H4 (cell line): ENCODE results near the gene CAMTA1. TPM values are rescaled to one million over a fixed set of nuclear protein-coding genes. Genes with fewer than 3 reads are reported as not detected.

Experiments used
- DNase-seq: peaks from one replicate; pipeline ENCODE4 v3.0.0-alpha.2; 2015; ENCODE audit warnings: low spot score
- total RNA-seq: library from RNA; depleted of rRNA; stranded (reverse); fragments of >200 nt; shearing (Covaris generic); gene quantifications from 2 replicates; pipeline ENCODE4 v1.2.3, GENCODE V29; 2014

Gene CAMTA1
- total RNA-seq, 1 experiment from 2014 or later, result 98.2 TPM

DNA sequence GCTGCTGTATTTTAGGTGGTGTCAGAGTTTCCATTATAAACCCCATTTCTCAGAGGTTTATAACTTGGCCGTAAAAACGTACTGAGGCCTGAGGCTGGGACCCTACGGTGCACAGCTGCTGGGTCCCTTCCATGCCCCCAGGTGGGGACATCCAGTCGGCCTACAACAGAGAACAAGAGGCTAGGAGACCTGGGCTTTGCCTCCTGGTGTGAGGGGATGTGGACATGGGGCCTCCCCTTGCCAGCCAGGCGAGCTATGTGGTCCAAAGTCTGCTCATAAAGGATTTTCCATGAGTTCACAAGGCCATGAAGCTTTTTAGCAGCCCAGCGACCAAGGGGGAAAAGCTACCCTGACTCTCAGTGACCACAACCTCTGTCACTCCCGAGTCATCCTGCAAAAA lies 724.3 kb downstream of the CAMTA1 start:
- no peak for DNase-seq

DNA sequence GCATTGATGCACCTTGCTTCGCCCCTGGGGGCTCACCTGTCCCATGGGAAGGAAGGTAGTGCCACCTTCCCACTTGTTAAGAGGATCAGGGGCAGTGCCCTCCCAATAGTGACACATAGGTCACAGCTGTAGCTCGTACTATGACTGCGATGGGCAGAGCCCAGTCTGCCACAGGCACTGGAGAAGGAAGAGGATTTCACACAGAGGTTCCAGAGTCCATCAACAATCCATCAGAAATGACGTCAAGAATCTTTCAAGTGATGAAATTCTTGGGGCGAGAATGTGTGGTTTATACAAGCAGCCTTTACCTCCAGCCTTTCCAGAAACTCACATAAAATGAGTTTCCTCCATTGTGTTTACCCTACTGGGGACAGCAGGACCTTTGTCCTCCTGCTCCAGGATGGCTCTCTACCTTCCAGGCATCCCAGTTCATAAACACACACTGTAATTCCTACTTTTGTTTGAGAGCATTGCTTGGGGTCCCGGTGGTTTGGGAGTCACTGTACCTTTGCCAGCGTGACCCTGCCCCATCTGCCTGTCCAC lies 725.2 kb downstream of the CAMTA1 start:
- DNase-seq, result no peak

DNA sequence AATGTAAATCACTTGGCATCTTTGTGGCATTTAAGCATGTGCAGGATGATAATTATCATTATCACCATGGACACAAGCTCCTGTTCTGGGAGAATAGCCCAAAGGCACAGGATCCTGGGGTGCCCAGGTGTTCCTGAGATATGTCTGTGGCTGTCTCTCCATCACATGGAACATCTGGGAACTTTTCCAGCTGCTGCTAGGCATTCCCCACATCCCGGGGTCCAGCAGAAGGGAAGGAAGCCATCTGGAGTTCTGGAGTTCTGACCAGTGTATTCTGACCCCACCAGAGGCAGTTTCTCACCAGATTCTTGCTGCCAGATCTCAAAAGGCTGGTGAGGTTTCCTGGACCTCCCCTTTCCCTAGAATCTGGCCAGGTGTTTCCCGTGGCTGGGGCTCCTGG lies 726.1 kb downstream of the CAMTA1 start:
- DNase-seq, result no peak

DNA sequence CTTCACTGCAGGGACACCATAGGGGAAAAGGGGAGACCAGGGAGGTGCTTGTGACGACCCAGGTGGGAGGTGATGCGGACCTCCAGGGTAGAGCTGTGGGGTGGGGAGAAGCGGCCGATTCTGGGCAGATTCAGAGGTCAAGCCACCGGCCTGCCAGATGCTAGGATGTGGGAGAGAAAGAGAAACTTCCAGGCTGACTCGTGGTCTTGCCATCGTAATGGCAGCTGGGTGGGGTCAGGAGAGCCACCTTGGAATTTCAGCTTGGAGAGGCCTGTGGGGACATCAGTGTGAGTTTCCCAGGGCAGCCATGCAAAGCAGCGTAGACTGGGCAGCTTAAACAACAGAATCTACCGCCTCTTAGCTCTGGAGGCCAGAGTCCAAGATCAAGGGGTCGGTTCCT lies 727.8 kb downstream of the CAMTA1 start:
- DNase-seq, result no peak

DNA sequence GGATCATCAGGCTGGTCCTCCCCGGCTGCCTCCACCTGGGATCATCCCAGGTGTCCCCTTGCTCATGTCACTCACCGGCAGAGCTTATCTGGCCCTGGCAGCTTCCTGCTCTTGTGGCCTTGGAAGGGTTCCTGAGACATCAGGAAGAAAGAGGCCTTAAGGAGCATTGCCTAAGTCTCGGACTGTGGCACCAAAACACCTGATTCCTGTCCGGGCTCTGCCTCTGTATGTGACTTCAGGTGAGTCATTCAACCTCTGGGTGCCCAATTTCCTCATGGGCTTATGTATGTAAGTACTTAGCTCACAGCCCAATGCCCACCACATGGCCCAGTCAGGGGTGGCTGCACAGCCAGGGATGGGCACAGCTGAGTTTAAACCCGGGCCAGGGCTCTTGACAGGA lies 729.9 kb downstream of the CAMTA1 start:
- no peak for DNase-seq

DNA sequence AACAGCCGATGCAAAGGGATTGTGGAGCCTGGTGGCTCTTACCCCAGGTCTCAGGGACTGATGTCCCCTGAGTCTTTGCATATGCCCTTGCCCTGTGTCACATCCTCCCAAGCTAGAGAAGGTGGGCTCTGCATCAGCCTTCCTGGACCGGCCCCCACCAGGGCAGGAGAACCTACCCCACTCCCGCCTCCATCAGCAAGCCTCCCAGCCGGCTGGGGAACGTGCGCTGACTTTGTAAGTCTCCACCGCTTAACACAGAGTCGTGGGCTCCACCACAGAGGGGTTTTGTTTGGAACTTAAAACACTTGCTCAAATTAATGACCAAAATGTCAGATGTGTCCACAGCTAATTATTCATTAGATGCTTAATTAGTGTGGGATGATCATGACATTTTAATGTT lies 730.6 kb downstream of the CAMTA1 start:
- no peak for DNase-seq

DNA sequence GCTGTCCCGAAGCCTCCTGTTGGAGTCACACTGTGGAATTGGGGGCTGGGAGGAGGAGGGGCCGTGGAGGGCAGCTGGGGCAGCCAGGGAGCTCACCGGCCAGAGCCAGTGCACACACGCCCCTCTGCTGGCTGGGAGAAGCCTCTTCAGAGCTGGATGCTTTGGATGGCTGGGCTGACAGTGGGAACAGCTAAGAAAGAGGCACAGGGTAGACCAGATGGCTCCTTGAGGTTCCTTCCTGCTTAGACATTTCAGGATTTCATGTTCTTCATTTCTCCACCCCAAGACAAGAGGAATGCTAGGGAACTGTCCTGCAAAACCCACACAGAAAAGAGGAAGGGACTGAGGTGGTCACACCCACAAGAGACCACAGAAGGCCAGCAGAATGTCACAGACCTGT lies 731.1 kb downstream of the CAMTA1 start:
- DNase-seq, result no peak

DNA sequence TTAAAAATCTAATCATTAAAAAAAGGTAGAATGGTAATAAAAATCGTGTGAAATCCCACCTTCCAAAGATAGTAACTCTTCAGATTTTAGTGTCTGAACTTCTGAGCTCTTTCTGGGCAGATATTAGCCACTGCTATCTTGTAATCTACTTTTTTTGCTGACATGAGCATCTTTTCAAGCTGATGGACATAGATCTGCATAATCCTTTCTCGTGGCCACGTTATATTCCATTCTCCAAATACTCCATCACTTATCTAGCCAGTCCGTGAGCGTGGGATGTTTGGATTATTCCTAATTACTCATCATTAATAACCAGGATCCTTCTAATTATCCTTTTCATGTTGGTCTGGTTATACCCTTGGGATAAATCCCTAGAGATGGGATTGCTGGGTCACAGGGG lies 731.7 kb downstream of the CAMTA1 start:
- no peak for DNase-seq

DNA sequence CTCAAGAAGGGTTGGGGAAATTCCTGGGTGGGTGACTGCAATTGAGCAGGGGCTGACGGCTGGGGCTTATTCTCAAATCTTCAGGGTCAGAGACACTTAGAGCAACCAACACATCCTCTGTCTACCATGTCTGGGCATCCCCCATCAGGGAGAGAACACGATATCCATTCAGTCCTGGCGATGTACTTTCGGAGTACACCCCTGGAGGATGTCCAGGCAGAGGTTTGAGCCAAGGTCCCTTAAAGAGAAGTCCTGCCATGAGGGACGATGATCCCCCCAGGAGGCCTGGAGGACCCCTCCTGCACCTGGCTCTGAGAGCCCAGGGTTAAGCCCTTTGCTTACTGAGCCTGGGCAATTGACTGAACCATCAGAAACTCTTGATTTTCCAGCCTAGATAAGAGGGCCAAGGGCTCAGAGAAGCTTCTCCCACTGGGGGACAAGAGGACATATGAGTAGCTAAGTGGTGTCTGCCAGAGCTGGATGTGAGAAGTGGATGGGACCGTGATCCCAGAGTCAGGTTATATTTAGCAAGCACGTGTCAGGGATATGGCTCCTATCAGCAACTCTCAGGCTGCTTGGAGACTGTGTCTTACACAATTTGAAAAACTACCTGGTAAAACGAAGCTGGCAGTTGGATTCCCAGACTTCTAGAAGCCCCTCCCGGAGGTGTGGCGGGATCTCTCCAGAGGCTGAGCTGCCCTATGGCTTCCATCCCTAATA lies 732.5 kb downstream of the CAMTA1 start:
- no peak for DNase-seq

DNA sequence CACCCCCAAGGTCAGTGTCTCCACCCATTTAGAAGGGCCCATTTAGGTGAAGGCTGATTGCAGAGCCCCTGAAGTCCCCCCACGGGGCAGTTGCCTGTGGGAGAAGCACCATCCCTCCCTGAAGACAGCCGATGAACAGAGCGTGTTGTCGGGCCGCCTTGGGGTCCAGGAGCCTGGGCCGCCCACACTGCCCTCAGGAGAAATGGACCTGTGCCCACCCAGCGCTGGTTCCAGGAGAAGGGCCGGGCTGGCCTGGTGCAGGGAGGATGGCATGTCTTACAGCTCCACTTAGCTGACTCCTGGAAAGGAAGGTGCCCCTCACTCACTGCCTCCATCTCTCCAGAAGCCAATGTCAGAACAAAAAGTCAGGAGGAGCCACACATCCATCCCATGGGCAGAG lies 733.2 kb downstream of the CAMTA1 start:
- DNase-seq, result no peak

DNA sequence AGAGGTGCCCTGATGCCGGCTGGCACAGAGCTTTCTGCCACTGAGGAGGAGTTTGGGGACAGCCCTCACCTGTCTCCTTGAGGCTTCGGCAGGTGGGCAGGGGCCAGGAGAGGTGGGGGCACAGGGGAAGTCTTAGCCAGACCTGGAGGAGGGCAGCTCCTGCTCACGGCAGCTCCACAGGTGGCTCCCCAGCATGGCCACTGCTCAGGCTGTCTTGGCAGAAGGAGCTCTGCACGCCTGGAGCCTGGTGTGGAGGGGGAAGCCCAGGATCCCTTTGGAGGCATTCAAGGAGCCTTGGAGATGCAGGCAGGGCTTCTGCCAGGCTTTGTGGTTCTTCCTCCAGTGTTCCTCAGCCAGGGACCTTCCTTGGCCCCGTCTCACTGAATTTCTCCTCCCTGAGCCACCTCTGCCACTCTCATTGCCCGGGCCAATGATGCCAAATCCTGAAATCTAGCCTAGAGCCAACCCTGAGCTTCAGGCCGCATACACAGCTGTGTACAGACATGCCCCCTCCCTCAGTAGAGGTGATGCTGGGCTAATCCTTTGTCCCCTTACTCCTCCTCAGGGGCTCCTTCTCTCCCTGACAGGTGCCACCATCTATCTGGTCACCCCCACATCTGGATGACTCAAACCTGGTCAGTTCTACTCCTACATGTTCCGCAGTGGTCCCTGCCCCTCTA lies 734.1 kb downstream of the CAMTA1 start:
- DNase-seq, result no peak

DNA sequence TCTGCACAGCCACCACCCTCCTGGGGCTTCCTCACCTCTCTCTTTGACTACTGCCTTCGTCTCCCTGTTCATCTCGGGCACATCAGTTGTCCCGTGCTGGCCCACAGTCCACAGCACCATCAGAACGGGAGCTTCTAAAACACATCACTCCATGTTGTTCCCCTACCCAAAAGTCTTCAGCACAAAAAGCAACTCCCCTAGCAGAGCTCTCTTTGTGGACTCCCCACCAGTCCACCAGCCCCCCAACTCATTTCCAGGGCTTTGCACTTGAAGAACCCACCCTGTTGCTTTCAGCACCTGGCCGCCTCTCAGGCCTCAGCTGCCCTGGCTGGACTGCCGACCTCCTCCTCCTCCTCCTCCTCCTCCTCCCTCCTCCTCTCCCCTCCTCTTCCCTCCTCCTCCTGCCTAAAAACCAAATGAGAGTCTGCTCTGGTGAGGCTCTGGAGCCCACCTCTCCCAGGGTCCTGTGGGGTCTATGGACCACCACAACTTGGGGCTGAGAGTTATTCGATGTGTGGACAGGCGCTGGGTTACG lies 734.7 kb downstream of the CAMTA1 start:
- DNase-seq, result no peak

DNA sequence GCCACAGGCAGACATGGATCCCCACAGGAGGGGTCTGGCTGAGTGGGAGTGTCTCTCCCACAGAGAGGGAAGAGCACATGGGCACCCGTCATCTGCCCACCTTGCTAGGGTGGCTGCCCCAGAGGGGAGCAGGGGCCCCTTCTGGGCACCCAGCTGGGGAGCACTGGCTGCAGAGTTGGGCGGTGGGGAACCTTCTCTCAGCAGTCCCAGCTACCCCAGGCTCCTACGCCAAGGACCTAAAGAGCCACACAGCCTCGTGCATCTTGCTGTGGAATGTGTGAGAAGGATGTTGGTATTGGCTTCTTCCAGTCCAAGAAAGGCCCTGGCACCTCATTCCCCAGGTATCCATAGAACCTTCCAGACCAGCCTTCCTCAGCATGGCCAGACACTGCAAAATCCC lies 735.2 kb downstream of the CAMTA1 start:
- DNase-seq, result no peak

DNA sequence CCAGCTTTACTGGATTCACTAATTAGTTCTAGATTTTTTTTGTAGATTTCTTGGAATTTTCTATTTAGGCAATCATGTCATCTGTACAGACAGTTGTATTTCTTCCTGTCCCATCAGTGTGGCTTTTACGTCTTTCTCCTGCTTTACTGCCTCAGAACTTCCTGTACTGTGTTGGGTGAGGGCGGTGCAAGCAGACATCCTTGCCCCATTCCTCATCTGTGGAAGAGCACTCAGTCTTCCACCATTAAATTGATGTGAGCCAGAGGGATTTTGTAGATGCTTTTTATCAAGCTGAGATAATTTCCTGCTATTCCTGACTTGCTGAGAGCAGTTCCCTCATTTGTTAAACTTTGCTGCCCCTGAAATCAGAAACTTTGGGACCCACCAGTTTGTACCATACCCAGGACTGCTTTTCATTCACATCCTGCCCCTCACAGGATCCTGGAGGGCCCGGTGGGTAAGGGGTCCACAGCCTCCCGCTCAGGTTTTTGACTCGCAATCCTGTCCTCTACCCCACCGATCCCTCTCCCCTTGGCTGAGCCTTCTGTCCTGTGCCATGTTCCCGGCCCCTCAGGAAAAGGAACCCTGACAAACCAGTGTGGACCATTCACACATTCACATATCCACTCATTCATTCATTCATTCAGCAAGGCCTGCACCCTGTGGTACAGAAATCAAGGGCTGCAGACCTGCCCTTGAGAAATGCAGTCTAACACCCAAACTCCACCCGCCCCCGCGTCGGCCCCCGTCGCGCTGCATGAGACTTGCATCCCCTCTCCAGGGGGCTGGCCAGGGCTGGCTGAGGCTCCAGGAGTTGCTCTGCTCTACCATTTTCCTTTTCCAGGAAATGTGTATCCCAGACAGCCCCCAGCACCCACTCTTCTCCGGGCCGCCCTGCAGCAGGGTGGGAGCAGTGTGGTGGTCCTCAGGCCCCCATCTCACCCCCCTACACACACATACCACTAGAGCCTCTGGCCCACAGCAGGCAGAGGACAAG lies 739.4 kb downstream of the CAMTA1 start:
- DNase-seq, result no peak

DNA sequence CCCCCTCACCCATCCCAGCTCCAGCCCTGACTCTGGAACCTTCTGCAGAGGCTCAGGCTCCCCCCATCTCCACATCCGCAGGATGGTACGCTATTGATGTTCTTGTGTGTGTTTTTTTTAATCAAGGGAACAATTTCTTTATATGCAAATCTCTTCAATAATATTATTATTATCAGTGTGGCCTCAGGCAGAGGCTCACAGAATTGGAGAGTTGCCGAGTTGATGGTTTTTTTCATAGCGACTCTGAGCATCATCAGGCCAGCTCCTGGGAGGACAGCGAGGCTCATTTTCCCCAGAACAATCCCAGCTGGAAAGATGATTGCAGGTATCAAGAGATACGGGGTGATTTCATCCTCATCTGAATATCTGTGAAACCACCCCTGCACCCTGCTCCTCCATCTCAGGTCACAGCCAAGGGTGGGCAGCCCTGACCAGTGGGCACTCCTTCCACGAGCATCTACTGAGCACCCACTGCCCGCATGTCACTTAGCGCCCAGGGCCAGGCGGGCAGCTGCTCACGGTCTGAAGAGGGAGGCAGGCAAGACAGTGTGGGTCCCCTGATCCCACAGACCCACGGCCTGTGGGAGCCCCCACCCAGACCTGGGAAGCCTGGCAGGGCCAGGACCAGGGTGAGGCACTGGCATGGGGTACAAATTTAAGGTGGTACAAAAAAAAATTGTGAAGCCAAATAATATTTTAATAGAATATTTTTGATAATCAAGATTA lies 740.2 kb downstream of the CAMTA1 start:
- no peak for DNase-seq

DNA sequence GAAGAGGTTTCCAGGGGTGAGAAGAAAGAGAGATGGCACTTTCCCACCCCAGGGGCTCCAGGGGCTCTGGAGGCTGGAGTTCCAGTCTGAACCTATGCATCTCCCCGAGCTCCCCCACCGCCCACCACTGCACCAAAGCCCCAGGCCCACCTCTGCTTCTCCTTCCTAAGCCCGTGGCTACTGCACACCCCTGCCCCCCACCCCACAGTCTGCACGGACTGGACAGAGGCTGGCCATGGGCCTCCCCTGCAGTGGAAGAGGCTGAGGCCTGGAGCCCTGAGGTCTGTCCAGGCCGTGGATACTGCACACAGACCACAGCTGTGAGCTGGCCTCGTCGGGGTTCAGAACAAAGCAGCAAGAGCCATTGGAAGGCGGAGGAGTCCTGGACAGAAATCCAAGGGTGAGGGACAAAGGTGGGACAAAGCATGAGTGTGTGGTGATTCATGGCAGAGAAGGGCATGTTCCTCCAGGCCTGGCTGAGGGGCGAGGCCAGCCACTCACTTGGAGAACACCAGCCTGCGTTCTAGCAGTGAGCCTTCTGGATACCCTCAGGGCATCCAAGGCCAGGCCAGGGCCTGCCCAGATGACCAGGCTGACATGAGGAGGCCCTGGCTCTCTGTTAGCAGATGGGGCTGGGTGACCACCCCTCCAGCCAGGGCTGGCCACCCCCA lies 741.1 kb downstream of the CAMTA1 start:
- no peak for DNase-seq

DNA sequence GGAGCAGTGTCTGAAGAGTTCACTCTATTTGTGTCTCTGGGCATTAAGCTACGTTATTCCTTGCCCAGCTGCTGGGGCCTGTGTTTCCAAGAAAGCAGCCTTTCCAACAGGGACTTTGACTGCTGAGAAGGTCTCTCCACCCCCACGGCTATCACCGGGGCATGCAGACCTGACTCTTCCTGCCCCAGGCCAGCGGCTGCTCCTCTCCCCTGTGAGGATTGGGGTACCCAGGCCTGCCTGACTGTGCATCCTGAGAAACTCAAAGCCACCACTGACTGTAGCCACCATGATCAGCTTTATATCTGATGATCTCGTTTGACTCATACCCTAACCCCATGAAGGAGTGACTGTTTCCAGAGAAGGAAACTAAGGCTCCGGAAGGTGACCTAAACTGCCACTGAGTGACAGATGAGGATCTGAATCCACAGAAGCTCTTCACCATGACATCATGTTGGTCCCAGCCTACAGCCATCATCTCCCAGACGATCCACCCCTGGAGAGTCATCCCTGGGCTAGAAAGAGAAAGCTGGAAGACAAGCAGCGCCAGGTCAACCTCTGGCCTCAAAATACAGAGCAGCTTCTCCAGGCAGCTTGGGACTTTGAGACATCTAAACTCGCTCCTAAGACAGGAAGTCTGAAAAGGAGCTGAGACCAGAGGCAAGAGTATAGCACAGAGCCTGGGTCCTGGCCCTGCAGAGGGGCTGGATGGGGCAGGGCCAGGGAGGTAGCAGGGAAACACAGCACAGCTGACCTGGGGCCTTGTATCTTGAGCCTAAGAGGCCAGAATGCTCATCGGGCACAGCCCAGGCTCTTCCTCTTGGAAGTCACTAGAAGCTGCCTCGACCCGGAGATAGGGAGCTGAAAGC lies 741.8 kb downstream of the CAMTA1 start:
- DNase-seq, result no peak

DNA sequence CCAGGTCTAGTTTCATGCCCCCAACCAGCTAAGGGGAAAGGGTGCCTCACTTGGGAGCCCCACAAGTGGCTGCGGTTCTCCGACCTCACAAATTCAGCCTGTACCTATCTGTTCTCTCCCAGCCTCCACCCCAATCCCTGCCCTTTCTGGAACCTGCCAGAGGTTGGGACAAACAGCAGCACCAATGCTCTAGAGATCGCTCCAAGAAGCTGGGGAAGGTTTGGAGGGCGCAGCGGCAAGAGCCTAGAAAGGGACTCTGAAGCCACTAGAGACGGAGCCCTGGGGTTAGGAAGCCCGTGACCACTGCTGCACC lies 742.4 kb downstream of the CAMTA1 start:
- no peak for DNase-seq

DNA sequence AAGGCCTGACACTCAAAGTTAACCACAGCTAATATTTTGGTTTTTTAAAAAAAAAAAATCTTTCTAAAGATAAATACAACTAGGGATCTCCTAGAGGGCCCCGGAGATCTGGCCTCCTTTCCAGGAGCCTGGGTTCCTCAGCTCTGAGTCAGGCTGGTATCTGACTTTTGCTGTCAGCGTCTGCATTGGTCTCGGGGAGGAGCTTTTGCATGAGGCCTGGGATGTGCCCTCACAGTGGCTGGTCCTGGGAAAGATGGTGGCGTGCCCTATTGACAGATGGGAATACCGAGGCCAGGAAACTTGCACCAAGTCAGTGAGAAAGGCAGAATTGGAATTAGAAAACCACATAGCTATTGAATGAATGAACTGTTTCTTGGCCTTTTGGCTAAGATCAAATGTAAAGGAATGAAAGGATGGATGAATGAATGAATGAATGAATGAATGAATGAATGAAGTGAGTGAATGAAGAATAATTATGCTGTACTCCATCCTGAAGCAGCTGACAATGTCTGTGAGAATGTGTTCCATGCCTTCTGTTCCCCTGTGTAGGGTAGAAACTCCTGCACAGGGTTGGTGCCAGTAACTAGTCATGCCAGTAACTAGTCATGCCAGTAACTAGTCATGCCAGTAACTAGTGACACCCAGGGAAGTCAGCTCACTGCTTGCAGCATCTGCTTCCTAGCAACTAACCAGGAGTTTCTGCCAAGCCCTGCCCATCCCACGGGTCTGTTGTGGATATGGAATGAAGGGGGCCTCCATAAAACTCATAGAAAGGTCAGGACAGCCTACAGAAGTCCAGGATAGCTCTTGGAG lies 743.3 kb downstream of the CAMTA1 start:
- DNase-seq, result no peak
